ENCODE data around the gene CDA. TPM values are rescaled to one million over a fixed set of nuclear protein-coding genes. Genes with fewer than 3 reads are reported as not detected.
A peak's percentile ranks its signal among the peaks of the same experiment; 100 is the strongest.

The CDA gene
- total and polyA plus RNA-seq, 2 of the 8 experiments (the other 6 are each of a cell fraction or from before 2014, with no cell fraction given), result 4.4 to 11.3 TPM

DNA sequence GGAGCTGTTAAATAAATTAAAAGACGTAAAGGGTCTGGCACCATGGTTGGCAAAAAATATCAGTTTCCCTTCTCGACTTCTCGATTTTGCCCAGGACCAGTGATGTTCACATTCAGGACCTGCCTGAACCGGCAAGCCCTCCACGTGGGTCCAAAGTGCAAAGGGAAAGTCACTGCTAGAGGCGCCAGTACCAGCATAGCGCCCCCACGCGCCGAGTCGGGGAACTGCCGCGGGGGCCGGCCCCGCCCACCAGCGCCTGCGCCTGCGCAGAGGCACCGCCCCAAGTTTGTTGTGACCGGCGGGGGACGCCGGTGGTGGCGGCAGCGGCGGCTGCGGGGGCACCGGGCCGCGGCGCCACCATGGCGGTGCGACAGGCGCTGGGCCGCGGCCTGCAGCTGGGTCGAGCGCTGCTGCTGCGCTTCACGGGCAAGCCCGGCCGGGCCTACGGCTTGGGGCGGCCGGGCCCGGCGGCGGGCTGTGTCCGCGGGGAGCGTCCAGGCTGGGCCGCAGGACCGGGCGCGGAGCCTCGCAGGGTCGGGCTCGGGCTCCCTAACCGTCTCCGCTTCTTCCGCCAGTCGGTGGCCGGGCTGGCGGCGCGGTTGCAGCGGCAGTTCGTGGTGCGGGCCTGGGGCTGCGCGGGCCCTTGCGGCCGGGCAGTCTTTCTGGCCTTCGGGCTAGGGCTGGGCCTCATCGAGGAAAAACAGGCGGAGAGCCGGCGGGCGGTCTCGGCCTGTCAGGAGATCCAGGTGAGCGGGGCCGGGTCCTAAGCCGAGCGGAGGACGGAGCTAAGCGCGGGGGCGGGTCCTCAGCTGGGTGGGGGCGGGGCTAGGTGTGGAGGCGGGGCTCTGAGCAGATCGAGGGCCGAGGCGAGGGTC lies 44.5 kb downstream of the CDA start, which contains the start of gene PINK1 (continued):
- TF ChIP-seq FOSL1 (IDR thresholded peaks at IDR 0.05; ENCODE audit: insufficient read depth, low read depth, low read length), result no peak
- no peak for TF ChIP-seq SP2 (IDR thresholded peaks at IDR 0.05; ENCODE audit: low read length)
- TF ChIP-seq JUND (IDR thresholded peaks at IDR 0.05; ENCODE audit: low read length), result 0 out of 2 replicates have a peak, but pooled peaks have one; percentile 35
- no peak for TF ChIP-seq TEAD4 (IDR thresholded peaks at IDR 0.05; ENCODE audit: low read depth, low read length)
- peak; percentile 28 for TF ChIP-seq TAF1 (IDR thresholded peaks at IDR 0.05; ENCODE audit: low read depth, low read length)
- no peak for TF ChIP-seq ZNF274 (IDR thresholded peaks at IDR 0.05; ENCODE audit: borderline replicate concordance, extremely low read depth, low read length)
- TF ChIP-seq POLR2A (IDR thresholded peaks at IDR 0.05; ENCODE audit: control extremely low read depth in 1 of 2, low read depth in 2 of 2, low read length in 2 of 2), result no peak
- TF ChIP-seq JUN (IDR thresholded peaks at IDR 0.05; ENCODE audit: low read depth, low read length), result no peak
- TF ChIP-seq BACH1 (IDR thresholded peaks at IDR 0.05; ENCODE audit: low read length), result no peak
- TF ChIP-seq EZH2 (IDR thresholded peaks at IDR 0.05; ENCODE audit: low read depth, low read length, severe bottlenecking), result no peak
- TF ChIP-seq, protein P1, sequence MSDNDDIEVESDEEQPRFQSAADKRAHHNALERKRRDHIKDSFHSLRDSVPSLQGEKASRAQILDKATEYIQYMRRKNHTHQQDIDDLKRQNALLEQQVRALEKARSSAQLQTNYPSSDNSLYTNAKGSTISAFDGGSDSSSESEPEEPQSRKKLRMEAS (IDR thresholded peaks at IDR 0.05), result peak; percentile 97
- TF ChIP-seq YY1 (IDR thresholded peaks at IDR 0.05; ENCODE audit: low read depth, low read length), result peak; percentile 35; the same call in 1 of the 2 replicates
- no peak for TF ChIP-seq CEBPB (IDR thresholded peaks at IDR 0.05; ENCODE audit: low read depth, low read length)
- TF ChIP-seq, protein P2, sequence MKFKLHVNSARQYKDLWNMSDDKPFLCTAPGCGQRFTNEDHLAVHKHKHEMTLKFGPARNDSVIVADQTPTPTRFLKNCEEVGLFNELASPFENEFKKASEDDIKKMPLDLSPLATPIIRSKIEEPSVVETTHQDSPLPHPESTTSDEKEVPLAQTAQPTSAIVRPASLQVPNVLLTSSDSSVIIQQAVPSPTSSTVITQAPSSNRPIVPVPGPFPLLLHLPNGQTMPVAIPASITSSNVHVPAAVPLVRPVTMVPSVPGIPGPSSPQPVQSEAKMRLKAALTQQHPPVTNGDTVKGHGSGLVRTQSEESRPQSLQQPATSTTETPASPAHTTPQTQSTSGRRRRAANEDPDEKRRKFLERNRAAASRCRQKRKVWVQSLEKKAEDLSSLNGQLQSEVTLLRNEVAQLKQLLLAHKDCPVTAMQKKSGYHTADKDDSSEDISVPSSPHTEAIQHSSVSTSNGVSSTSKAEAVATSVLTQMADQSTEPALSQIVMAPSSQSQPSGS (IDR thresholded peaks at IDR 0.05; ENCODE audit: low read length), result no peak
- TF ChIP-seq POLR2AphosphoS5 (IDR thresholded peaks at IDR 0.05; ENCODE audit: low read depth, low read length), result no peak
- TF ChIP-seq KDM5A (IDR thresholded peaks at IDR 0.05; ENCODE audit: low read length), result no peak
- TF ChIP-seq, protein P3, sequence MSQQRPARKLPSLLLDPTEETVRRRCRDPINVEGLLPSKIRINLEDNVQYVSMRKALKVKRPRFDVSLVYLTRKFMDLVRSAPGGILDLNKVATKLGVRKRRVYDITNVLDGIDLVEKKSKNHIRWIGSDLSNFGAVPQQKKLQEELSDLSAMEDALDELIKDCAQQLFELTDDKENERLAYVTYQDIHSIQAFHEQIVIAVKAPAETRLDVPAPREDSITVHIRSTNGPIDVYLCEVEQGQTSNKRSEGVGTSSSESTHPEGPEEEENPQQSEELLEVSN (IDR thresholded peaks at IDR 0.05), result peak; percentile 84
- no peak for TF ChIP-seq MAFK (IDR thresholded peaks at IDR 0.05; ENCODE audit: low read depth, low read length)
- TF ChIP-seq RXRA (IDR thresholded peaks at IDR 0.05; ENCODE audit: insufficient read depth, low read depth, low read length), result no peak
- no peak; the same call in 1 of the 2 replicates for TF ChIP-seq RBBP5 (IDR thresholded peaks at IDR 0.05; ENCODE audit: borderline replicate concordance, low read depth, low read length)
- no peak for TF ChIP-seq SIX5 (IDR thresholded peaks at IDR 0.05; ENCODE audit: low read depth, low read length)
- no peak for TF ChIP-seq TBP (IDR thresholded peaks at IDR 0.05; ENCODE audit: low read depth, low read length)
- TF ChIP-seq CTBP2 (IDR thresholded peaks at IDR 0.05; ENCODE audit: borderline replicate concordance, insufficient read depth, insufficient read length, low read length), result no peak

Data from H1 (cell line).